Measurements from ENCODE around the gene BCAP29. TPM values are rescaled to one million over a fixed set of nuclear protein-coding genes. Genes with fewer than 3 reads are reported as not detected.

BCAP29 gene
- total and polyA plus RNA-seq, 3 donors from 2014 or later: 114 to 134 (median 121) TPM

GRCh38 chr7:107599262-107599661 is 19.2 kb downstream of the BCAP29 start:
- H3K9me3 ChIP-seq: no peaks in the 10 kb centered on the region
- no peaks in the 10 kb centered on the region for H3K27me3 ChIP-seq
- TF ChIP-seq, protein P1, sequence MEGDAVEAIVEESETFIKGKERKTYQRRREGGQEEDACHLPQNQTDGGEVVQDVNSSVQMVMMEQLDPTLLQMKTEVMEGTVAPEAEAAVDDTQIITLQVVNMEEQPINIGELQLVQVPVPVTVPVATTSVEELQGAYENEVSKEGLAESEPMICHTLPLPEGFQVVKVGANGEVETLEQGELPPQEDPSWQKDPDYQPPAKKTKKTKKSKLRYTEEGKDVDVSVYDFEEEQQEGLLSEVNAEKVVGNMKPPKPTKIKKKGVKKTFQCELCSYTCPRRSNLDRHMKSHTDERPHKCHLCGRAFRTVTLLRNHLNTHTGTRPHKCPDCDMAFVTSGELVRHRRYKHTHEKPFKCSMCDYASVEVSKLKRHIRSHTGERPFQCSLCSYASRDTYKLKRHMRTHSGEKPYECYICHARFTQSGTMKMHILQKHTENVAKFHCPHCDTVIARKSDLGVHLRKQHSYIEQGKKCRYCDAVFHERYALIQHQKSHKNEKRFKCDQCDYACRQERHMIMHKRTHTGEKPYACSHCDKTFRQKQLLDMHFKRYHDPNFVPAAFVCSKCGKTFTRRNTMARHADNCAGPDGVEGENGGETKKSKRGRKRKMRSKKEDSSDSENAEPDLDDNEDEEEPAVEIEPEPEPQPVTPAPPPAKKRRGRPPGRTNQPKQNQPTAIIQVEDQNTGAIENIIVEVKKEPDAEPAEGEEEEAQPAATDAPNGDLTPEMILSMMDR (IDR thresholded peaks at IDR 0.05): no peak
- TF ChIP-seq POLR2A (IDR thresholded peaks at IDR 0.05): no peak
- peaks cover 11% of the 10 kb centered on the region for H3K4me1 ChIP-seq
- no peaks in the 10 kb centered on the region for H3K36me3 ChIP-seq (ENCODE audit: low read depth, missing control alignments)
- intact Hi-C loops (cut with DNase I; ENCODE audit: low total_unique reads): no loop called here
- DNase-seq: no peak
- H3K4me3 ChIP-seq: no peak overlapping the region
- WGBS, 2 donors: 100% methylated on average over 1 of the region's 1 CpG
- H3K27ac ChIP-seq: peak overlapping the region in 1 of 2 donors; percentile 61

GRCh38 chr7:107600816-107601215 is 20.8 kb downstream of the BCAP29 start:
- Histone ChIP-seq H3K36me3 (ENCODE audit: low read depth, missing control alignments) (no peaks in the 10 kb centered on the region), H3K27ac (peak overlapping the region; percentile 19 to 61), H3K4me1 (peaks cover 6% of the 10 kb centered on the region), H3K27me3 (no peaks in the 10 kb centered on the region), H3K9me3 (no peaks in the 10 kb centered on the region), H3K4me3 (no peak overlapping the region)
- no peak for DNase-seq
- intact Hi-C loops (cut with DNase I; ENCODE audit: low total_unique reads): no loop called here
- WGBS, 2 donors: 61 to 64% methylated on average over 2 of the region's 2 CpGs
- no peak for TF ChIP-seq POLR2A (IDR thresholded peaks at IDR 0.05)
- TF ChIP-seq, protein P1 (IDR thresholded peaks at IDR 0.05): no peak

- no peaks in the 10 kb centered on the region for H3K36me3 ChIP-seq (ENCODE audit: low read depth, missing control alignments)
- no peak for DNase-seq
- 82 to 89% methylated on average over 3 of the region's 3 CpGs for WGBS, 2 donors
- H3K9me3 ChIP-seq: no peaks in the 10 kb centered on the region
- no peak overlapping the region for H3K27ac ChIP-seq
- intact Hi-C loops (cut with DNase I; ENCODE audit: low total_unique reads): no loop called here
- no peak overlapping the region for H3K4me3 ChIP-seq
- no peaks in the 10 kb centered on the region for H3K27me3 ChIP-seq
- TF ChIP-seq, protein P1 (IDR thresholded peaks at IDR 0.05): no peak
- no peak for TF ChIP-seq POLR2A (IDR thresholded peaks at IDR 0.05)
- peaks cover 4% of the 10 kb centered on the region for H3K4me1 ChIP-seq
Observed at GRCh38 chr7:107605218-107605815, 25.3 kb downstream of the BCAP29 start.

- intact Hi-C loops (cut with DNase I; ENCODE audit: low total_unique reads): no loop called here
- Histone ChIP-seq H3K4me1 (peaks cover 4% of the 10 kb centered on the region), H3K27ac (no peak overlapping the region), H3K4me3 (no peak overlapping the region), H3K36me3 (ENCODE audit: low read depth, missing control alignments) (no peaks in the 10 kb centered on the region), H3K9me3 (no peaks in the 10 kb centered on the region), H3K27me3 (no peaks in the 10 kb centered on the region)
- no peak for DNase-seq
- TF ChIP-seq, protein P1 (IDR thresholded peaks at IDR 0.05): no peak
- TF ChIP-seq POLR2A (IDR thresholded peaks at IDR 0.05): no peak
- whole genome bisulfite sequencing, 2 donors: 94 to 100% methylated on average over 1 of the region's 1 CpG
Observed at GRCh38 chr7:107606303-107606702, 26.3 kb downstream of the BCAP29 start.

- TF ChIP-seq POLR2A (IDR thresholded peaks at IDR 0.05): no peak
- TF ChIP-seq, protein P1 (IDR thresholded peaks at IDR 0.05): no peak
Observed at GRCh38 chr7:107609811-107610261, 29.8 kb downstream of the BCAP29 start.

More at GRCh38 chr7:107609811-107610261, 29.8 kb downstream of the BCAP29 start:
- intact Hi-C loops (cut with DNase I; ENCODE audit: low total_unique reads): no loop called here
- 45 to 52% methylated on average over 4 of the region's 4 CpGs for whole genome bisulfite sequencing, 2 donors
- Histone ChIP-seq H3K4me1 (peaks cover 4% of the 10 kb centered on the region), H3K9me3 (no peaks in the 10 kb centered on the region), H3K4me3 (no peak overlapping the region), H3K36me3 (ENCODE audit: low read depth, missing control alignments) (no peaks in the 10 kb centered on the region), H3K27me3 (no peaks in the 10 kb centered on the region), H3K27ac (no peak overlapping the region)
- DNase-seq: no peak

Measured in testis (tissue), 3 donors.